ENCODE data around the gene LAMB4.

Gene LAMB4

GRCh38 chr7:107995184-107996071 lies 134.7 kb downstream of the LAMB4 start:
- no peak for DNase-seq (ENCODE audit: low read depth)

- no peak for DNase-seq (ENCODE audit: low read depth)
Measured at GRCh38 chr7:107994421-107995030, 135.6 kb downstream of the LAMB4 start.

- DNase-seq (ENCODE audit: low read depth) = no peak
Measured at GRCh38 chr7:107993891-107994291, 136.3 kb downstream of the LAMB4 start.

GRCh38 chr7:107989618-107990373 lies 140.4 kb downstream of the LAMB4 start:
- no peak for DNase-seq (ENCODE audit: low read depth)

- DNase-seq (ENCODE audit: low read depth) = no peak
Measured at GRCh38 chr7:107982918-107983389, 147.2 kb downstream of the LAMB4 start.

GRCh38 chr7:107982042-107982840 lies 147.9 kb downstream of the LAMB4 start:
- DNase-seq (ENCODE audit: low read depth) = no peak

- DNase-seq (ENCODE audit: low read depth) = no peak
Measured at GRCh38 chr7:107981466-107981865, 148.7 kb downstream of the LAMB4 start.

- DNase-seq (ENCODE audit: low read depth) = no peak
Measured at GRCh38 chr7:107980671-107981190, 149.4 kb downstream of the LAMB4 start.

GRCh38 chr7:107980171-107980570 lies 150.0 kb downstream of the LAMB4 start:
- no peak for DNase-seq (ENCODE audit: low read depth)

GRCh38 chr7:107978815-107979408 lies 151.2 kb downstream of the LAMB4 start:
- no peak for DNase-seq (ENCODE audit: low read depth)

GRCh38 chr7:107977048-107977447 lies 153.1 kb downstream of the LAMB4 start:
- DNase-seq (ENCODE audit: low read depth) = no peak

GRCh38 chr7:107976620-107977019 lies 153.5 kb downstream of the LAMB4 start:
- no peak for DNase-seq (ENCODE audit: low read depth)

GRCh38 chr7:107975394-107976013 lies 154.7 kb downstream of the LAMB4 start:
- DNase-seq (ENCODE audit: low read depth) = no peak

- DNase-seq (ENCODE audit: low read depth) = no peak
Measured at GRCh38 chr7:107973861-107974260, 156.3 kb downstream of the LAMB4 start.

Data from activated gamma-delta T cell treated with anti-CD3 and anti-CD28 coated beads, Interleukin-2, amount 50 U/mL, for 16 hours (primary cell).